ENCODE measurements around the gene GUCA2B. TPM values are rescaled to one million over a fixed set of nuclear protein-coding genes. Genes with fewer than 3 reads are reported as not detected.

The GUCA2B gene
- total RNA-seq, 1 experiment from 2014 or later, result not detected

- Mint-ChIP-seq H3K27me3 (ENCODE audit: insufficient read depth, unreplicated experiment) (peaks cover 30% of the 10 kb centered on the region), H3K4me1 (ENCODE audit: insufficient read depth, unreplicated experiment) (no peaks in the 10 kb centered on the region), H3K4me3 (ENCODE audit: unreplicated experiment) (no peak overlapping the region), H3K9me3 (ENCODE audit: unreplicated experiment) (peaks cover 17% of the 10 kb centered on the region), H3K36me3 (ENCODE audit: insufficient read depth, unreplicated experiment) (no peaks in the 10 kb centered on the region), H3K27ac (ENCODE audit: low read depth, unreplicated experiment) (no peak overlapping the region)
- TF ChIP-seq CTCF (IDR thresholded peaks at IDR 0.05; ENCODE audit: unreplicated experiment), result no peak
- ChIA-PET POLR2A (no interaction called here), CTCF (interaction anchor here (0.6 to 4.5 kb wide), 3 partner anchors 16 to 175 kb away, joined by 3 to 26 read pairs (median 3); no protein-coding TSS in a partner anchor)
- intact Hi-C loops (cut with micrococcal nuclease), result no loop called here
- no peak for DNase-seq (ENCODE audit: unreplicated experiment)
- no TSS peak for BruUV-seq (replicated peaks)
These were observed 4.5 kb downstream of the GUCA2B start for GRCh38 chr1:42157667-42158066.

- ChIA-PET CTCF (interaction anchor here (0.6 to 3.1 kb wide), 3 partner anchors 15 to 175 kb away, joined by 3 to 17 read pairs (median 3); no protein-coding TSS in a partner anchor), POLR2A (no interaction called here)
- TF ChIP-seq CTCF (IDR thresholded peaks at IDR 0.05; ENCODE audit: unreplicated experiment), result no peak
- Mint-ChIP-seq H3K9me3 (ENCODE audit: unreplicated experiment) (peaks cover 17% of the 10 kb centered on the region), H3K36me3 (ENCODE audit: insufficient read depth, unreplicated experiment) (no peaks in the 10 kb centered on the region), H3K4me1 (ENCODE audit: insufficient read depth, unreplicated experiment) (no peaks in the 10 kb centered on the region), H3K4me3 (ENCODE audit: unreplicated experiment) (no peak overlapping the region), H3K27ac (ENCODE audit: low read depth, unreplicated experiment) (no peak overlapping the region), H3K27me3 (ENCODE audit: insufficient read depth, unreplicated experiment) (peaks cover 30% of the 10 kb centered on the region)
- BruUV-seq (replicated peaks), result no TSS peak
- intact Hi-C loops (cut with micrococcal nuclease), result no loop called here
- no peak for DNase-seq (ENCODE audit: unreplicated experiment)
These were observed 5.0 kb downstream of the GUCA2B start for GRCh38 chr1:42158189-42158588.

- BruUV-seq (replicated peaks), result no TSS peak
- H3K27me3 Mint-ChIP-seq (ENCODE audit: insufficient read depth, unreplicated experiment), result peaks cover 30% of the 10 kb centered on the region
- TF ChIP-seq CTCF (IDR thresholded peaks at IDR 0.05; ENCODE audit: unreplicated experiment), result no peak
- no peak for DNase-seq (ENCODE audit: unreplicated experiment)
- no peaks in the 10 kb centered on the region for H3K36me3 Mint-ChIP-seq (ENCODE audit: insufficient read depth, unreplicated experiment)
- H3K27ac Mint-ChIP-seq (ENCODE audit: low read depth, unreplicated experiment), result no peak overlapping the region
- ChIA-PET POLR2A (interaction anchor here (0.7 kb wide), 1 partner anchor 167 kb away, joined by 3 read pairs; no protein-coding TSS in a partner anchor), CTCF (interaction anchor here (0.6 to 3.1 kb wide), 3 partner anchors 11 to 14 kb away, joined by 3 to 22 read pairs (median 4); no protein-coding TSS in a partner anchor)
- intact Hi-C loops (cut with micrococcal nuclease), result no loop called here
- peaks cover 17% of the 10 kb centered on the region for H3K9me3 Mint-ChIP-seq (ENCODE audit: unreplicated experiment)
- peaks cover 17% of the 10 kb centered on the region for H3K4me1 Mint-ChIP-seq (ENCODE audit: insufficient read depth, unreplicated experiment)
- H3K4me3 Mint-ChIP-seq (ENCODE audit: unreplicated experiment), result no peak overlapping the region
These were observed 9.0 kb downstream of the GUCA2B start for GRCh38 chr1:42162181-42162580.

- DNase-seq (ENCODE audit: unreplicated experiment), result no peak
- no peak for TF ChIP-seq CTCF (IDR thresholded peaks at IDR 0.05; ENCODE audit: unreplicated experiment)
- no peaks in the 10 kb centered on the region for H3K36me3 Mint-ChIP-seq (ENCODE audit: insufficient read depth, unreplicated experiment)
- BruUV-seq (replicated peaks), result no TSS peak
- peaks cover 17% of the 10 kb centered on the region for H3K4me1 Mint-ChIP-seq (ENCODE audit: insufficient read depth, unreplicated experiment)
- intact Hi-C loops (cut with micrococcal nuclease), result no loop called here
- ChIA-PET CTCF (interaction anchor here (1.8 to 3.1 kb wide), 2 partner anchors 10 to 16 kb away, joined by 10 to 22 read pairs; no protein-coding TSS in a partner anchor), POLR2A (interaction anchor here (1.1 kb wide), 1 partner anchor 10 kb away, joined by 8 read pairs; no protein-coding TSS in a partner anchor)
- H3K27me3 Mint-ChIP-seq (ENCODE audit: insufficient read depth, unreplicated experiment), result peaks cover 30% of the 10 kb centered on the region
- no peak overlapping the region for H3K27ac Mint-ChIP-seq (ENCODE audit: low read depth, unreplicated experiment)
- no peak overlapping the region for H3K4me3 Mint-ChIP-seq (ENCODE audit: unreplicated experiment)
- peaks cover 17% of the 10 kb centered on the region for H3K9me3 Mint-ChIP-seq (ENCODE audit: unreplicated experiment)
These were observed 9.9 kb downstream of the GUCA2B start for GRCh38 chr1:42163114-42163513.

Data from MCF 10A (cell line).